Neutrophil (primary cell): ENCODE data around the gene PLXNA2.

Experiments used
- H3K27ac ChIP-seq: fragments of 200-600 bp; sonication (generic); 2 replicates; pipeline ENCODE4 v1.5.1; 2016; ENCODE audit warnings: mild to moderate bottlenecking, moderate library complexity
- H3K27me3 ChIP-seq: fragments of 200-600 bp; sonication (generic); 2 replicates; pipeline ENCODE4 v1.6.0; 2016; ENCODE audit warnings: mild to moderate bottlenecking
- H3K36me3 ChIP-seq: fragments of 200-600 bp; sonication (generic); 2 replicates; pipeline ENCODE4 v1.5.1; 2017
- H3K4me1 ChIP-seq, 2 experiments: fragments of 200-600 bp in 1 of 2; sonication (generic) in 1 of 2; 1 replicate in 1 of 2; 2 replicates in 1 of 2; pipeline versions ENCODE4 v1.5.1 to v1.6.1; 2013 to 2016; ENCODE audit warnings: low read depth in 1 of 2, low read length in 1 of 2, mild to moderate bottlenecking in 1 of 2, moderate library complexity in 1 of 2; ENCODE audit not compliant: control insufficient read depth in 1 of 2, insufficient read depth in 1 of 2
- H3K4me3 ChIP-seq, 2 experiments: fragments of 200-600 bp in 1 of 2; sonication (generic) in 1 of 2; 1 replicate in 1 of 2; 2 replicates in 1 of 2; pipeline ENCODE4 v1.5.1; 2013 to 2016; ENCODE audit warnings: low read depth in 1 of 2, low read length in 1 of 2, mild to moderate bottlenecking in 1 of 2, moderate library complexity in 1 of 2
- H3K9me3 ChIP-seq: fragments of 200-600 bp; sonication (generic); 2 replicates; pipeline ENCODE4 v1.5.1; 2016
- TF ChIP-seq, protein P1 (sequence below): fragments of 200-600 bp; sonication (generic); IDR thresholded peaks from 2 replicates; pipeline ENCODE4 v1.5.1; 2016; ENCODE audit warnings: antibody characterized with exemption

The PLXNA2 gene

GRCh38 chr1:208052926-208053407 is 191.2 kb downstream of the PLXNA2 start:
- peaks cover 6% of the 10 kb centered on the region for H3K27me3 ChIP-seq
- H3K4me3 ChIP-seq: no peak overlapping the region
- H3K9me3 ChIP-seq: no peaks in the 10 kb centered on the region
- no peaks in the 10 kb centered on the region for H3K4me1 ChIP-seq
- TF ChIP-seq, protein P1, sequence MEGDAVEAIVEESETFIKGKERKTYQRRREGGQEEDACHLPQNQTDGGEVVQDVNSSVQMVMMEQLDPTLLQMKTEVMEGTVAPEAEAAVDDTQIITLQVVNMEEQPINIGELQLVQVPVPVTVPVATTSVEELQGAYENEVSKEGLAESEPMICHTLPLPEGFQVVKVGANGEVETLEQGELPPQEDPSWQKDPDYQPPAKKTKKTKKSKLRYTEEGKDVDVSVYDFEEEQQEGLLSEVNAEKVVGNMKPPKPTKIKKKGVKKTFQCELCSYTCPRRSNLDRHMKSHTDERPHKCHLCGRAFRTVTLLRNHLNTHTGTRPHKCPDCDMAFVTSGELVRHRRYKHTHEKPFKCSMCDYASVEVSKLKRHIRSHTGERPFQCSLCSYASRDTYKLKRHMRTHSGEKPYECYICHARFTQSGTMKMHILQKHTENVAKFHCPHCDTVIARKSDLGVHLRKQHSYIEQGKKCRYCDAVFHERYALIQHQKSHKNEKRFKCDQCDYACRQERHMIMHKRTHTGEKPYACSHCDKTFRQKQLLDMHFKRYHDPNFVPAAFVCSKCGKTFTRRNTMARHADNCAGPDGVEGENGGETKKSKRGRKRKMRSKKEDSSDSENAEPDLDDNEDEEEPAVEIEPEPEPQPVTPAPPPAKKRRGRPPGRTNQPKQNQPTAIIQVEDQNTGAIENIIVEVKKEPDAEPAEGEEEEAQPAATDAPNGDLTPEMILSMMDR: no peak
- H3K27ac ChIP-seq: no peak overlapping the region
- H3K36me3 ChIP-seq: no peaks in the 10 kb centered on the region

GRCh38 chr1:208052135-208052534 is 192.0 kb downstream of the PLXNA2 start:
- no peak overlapping the region for H3K4me3 ChIP-seq
- H3K36me3 ChIP-seq: no peaks in the 10 kb centered on the region
- no peaks in the 10 kb centered on the region for H3K9me3 ChIP-seq
- TF ChIP-seq, protein P1: no peak
- H3K27ac ChIP-seq: no peak overlapping the region
- H3K4me1 ChIP-seq: no peaks in the 10 kb centered on the region
- peaks cover 6% of the 10 kb centered on the region for H3K27me3 ChIP-seq

DNA sequence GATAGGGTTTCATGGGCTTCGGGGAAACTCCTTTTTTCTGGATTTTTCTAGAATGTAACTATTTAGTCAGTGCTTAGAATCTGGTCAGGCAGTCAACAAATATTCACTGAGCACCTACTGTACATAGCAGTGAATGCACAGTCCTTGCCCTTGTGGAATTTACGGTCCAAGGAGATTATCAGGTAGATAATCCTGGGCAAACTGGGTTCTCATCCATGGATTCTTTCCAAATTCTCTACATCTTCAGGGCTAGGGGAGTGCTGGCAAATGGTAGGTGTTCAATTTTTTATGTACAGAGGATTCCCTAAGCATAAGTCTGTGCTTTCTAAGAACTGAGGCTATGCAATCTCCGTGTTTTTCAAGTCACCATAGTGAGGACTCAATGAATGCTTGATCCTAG is 192.5 kb downstream of the PLXNA2 start:
- H3K4me3 ChIP-seq: no peak overlapping the region
- no peak overlapping the region for H3K27ac ChIP-seq
- H3K4me1 ChIP-seq: no peaks in the 10 kb centered on the region
- TF ChIP-seq, protein P1: no peak
- peaks cover 6% of the 10 kb centered on the region for H3K27me3 ChIP-seq
- H3K36me3 ChIP-seq: no peaks in the 10 kb centered on the region
- H3K9me3 ChIP-seq: no peaks in the 10 kb centered on the region

DNA sequence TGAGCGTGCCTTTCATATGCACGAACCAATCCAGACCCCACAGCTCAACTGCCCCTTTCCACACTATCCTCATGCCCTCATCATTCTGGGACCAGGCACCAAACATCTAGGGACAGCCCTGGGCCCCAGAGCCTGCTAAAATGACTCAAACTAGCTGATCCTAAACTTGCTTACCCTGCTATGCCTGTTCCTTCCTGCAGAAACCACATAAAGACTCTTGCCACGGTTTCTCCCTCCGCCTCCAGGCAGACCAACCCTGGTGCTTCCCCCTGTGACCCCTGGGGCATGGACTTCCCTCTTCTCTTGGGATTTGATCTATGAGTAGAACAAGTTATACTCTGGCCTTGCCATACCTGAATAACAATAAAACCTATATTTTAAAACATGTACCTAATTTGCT is 195.3 kb downstream of the PLXNA2 start:
- no peaks in the 10 kb centered on the region for H3K4me1 ChIP-seq
- H3K4me3 ChIP-seq: no peak overlapping the region
- H3K9me3 ChIP-seq: no peaks in the 10 kb centered on the region
- no peaks in the 10 kb centered on the region for H3K36me3 ChIP-seq
- TF ChIP-seq, protein P1: no peak
- no peak overlapping the region for H3K27ac ChIP-seq
- peaks cover 6% of the 10 kb centered on the region for H3K27me3 ChIP-seq

DNA sequence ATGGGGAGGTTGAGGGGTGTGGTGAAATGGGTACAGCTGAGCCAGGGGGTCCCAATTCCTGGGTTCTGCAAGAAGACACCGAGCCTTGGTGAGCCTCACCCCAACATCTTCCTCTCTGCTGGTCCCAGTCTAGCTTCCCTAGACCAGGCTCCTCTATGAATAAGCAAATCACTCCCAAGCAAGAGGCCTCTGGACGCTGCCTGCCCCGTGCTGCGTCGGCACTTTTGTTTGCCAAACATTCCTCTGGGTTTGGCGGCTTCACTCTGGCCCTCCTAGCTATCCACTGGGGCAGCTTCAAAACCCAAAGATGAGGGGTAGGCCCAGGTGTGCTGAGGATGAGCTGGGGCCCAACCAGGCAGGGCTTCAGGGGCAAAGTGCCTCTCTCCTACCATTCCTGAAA is 196.2 kb downstream of the PLXNA2 start:
- no peaks in the 10 kb centered on the region for H3K4me1 ChIP-seq
- no peaks in the 10 kb centered on the region for H3K9me3 ChIP-seq
- H3K27ac ChIP-seq: no peak overlapping the region
- TF ChIP-seq, protein P1: no peak
- H3K36me3 ChIP-seq: no peaks in the 10 kb centered on the region
- H3K4me3 ChIP-seq: no peak overlapping the region
- peaks cover 2% of the 10 kb centered on the region for H3K27me3 ChIP-seq

DNA sequence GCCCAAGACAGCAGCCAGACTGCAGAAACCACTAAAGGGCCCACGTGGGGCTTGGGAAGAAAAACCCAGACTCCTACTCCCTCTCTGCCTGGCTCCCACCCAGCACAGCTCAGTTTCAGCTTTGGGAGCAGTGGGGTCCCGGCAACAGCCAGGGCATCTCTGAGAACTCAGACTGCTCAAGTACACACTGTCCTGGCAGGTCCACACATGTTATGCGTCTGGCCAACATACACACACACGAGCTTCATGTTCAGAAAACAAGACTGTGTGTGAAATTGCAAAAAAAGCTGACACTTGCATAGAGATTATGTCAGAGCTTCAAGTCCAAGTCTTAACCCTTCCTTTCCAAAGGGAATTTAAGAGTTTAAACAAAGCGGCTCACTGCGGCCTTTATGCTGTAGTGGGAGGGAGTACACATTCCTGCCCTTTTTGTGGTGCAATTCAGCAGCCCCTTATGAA is 196.7 kb downstream of the PLXNA2 start:
- Histone ChIP-seq H3K27me3 (no peaks in the 10 kb centered on the region), H3K4me3 (no peak overlapping the region), H3K9me3 (no peaks in the 10 kb centered on the region), H3K27ac (no peak overlapping the region), H3K4me1 (no peaks in the 10 kb centered on the region), H3K36me3 (no peaks in the 10 kb centered on the region)
- TF ChIP-seq, protein P1: no peak
